Measurements from ENCODE around the gene GLDN. TPM values are rescaled to one million over a fixed set of nuclear protein-coding genes. Genes with fewer than 3 reads are reported as not detected.
A peak's percentile ranks its signal among the peaks of the same experiment; 100 is the strongest.
"Not testable (repeated sequence)": the region's sequence is repeated elsewhere in the genome, so short reads cannot be mapped to it uniquely, and the experiment has no call there.

Gene GLDN
- total RNA-seq, 3 donors from 2014 or later = 0.18 TPM; not detected in 2

DNA sequence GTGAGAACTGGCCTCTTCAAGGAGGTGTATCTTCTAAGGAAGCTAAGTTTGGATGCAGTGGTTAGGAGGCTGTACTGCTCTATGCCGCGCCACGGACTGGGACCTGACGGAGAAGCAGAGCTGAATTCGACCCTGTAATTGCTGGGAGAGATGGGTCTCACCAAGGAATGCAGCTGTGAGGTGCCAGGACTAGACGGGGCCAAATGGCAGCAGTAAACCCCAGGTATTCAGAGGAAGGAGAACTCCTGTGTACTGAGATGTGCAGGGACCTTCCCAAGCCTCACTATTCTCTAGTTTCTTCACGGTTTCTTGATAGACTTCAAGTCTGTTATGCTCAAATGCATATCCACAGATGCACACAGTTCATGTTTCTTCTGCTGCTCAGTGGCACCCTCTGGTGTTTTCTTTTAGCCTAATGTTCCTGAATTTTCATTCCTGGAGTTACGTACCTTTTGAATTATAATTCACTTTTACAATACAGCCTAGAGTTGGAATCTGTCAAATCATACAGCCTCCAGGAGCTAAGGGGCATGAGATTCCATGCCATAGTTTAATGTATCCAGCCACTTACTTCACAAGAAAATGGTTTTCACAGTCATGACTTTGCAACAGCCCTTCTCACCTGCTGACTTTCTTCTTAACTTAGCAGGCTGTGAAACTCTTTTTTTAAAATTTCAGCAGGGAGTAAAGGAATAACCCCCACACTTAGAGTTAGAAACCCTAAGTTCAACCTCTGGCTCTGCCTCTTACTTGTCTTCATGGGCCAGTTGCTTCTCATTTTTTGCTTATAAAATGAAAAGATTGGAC, 61.8 kb downstream of the GLDN start:
- Mint-ChIP-seq H3K9me3 (no peaks in the 10 kb centered on the region), H3K4me3 (no peak overlapping the region), H3K4me1 (ENCODE audit: low read depth) (no peaks in the 10 kb centered on the region), H3K27me3 (ENCODE audit: low read depth) (peaks cover 7% of the 10 kb centered on the region), H3K36me3 (ENCODE audit: insufficient read depth) (no peaks in the 10 kb centered on the region)
- no peak for ATAC-seq
- DNase-seq = no peak

GRCh38 chr15:51403946-51404695, 62.7 kb downstream of the GLDN start:
- Mint-ChIP-seq H3K36me3 (ENCODE audit: insufficient read depth) (no peaks in the 10 kb centered on the region), H3K4me3 (no peak overlapping the region), H3K4me1 (ENCODE audit: low read depth) (no peaks in the 10 kb centered on the region), H3K27me3 (ENCODE audit: low read depth) (peaks cover 7% of the 10 kb centered on the region), H3K9me3 (no peaks in the 10 kb centered on the region)
- ATAC-seq (no peak), DNase-seq (no peak)

GRCh38 chr15:51405693-51406523, 64.5 kb downstream of the GLDN start:
- Mint-ChIP-seq H3K9me3 (no peaks in the 10 kb centered on the region), H3K27me3 (ENCODE audit: low read depth) (peaks cover 10% of the 10 kb centered on the region), H3K4me3 (no peak overlapping the region), H3K36me3 (ENCODE audit: insufficient read depth) (no peaks in the 10 kb centered on the region), H3K4me1 (ENCODE audit: low read depth) (no peaks in the 10 kb centered on the region)
- ATAC-seq (no peak), DNase-seq (no peak)

DNA sequence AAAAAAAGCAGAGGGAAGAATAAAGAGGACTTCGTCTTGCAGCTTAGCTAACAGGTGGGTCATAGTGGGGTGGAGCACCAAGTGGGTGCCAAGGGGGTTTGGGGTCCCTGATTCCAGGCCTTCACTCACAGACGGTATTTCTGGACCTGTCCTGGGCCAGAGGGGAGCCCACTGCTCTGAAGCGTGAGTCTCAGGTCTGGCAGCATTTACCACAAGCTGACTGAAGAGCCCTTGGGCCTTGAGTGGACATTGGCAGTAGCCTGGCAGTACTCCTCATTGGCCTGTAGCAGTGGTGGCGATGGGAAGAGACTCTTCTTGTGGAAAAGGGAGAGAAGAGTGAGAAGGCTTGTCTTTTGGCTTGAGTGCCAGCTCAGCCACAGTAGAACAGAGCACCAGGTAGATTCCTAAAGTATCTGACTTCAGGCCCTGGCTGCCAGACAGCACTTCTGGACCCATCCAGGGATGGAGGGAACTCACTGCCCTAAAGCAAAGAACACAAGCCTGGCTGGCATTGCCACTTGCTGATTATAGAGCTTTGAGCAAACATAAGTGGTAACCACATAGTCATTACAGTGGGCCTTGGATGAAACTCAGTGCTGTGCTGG, 72.9 kb downstream of the GLDN start:
- H3K4me3 Mint-ChIP-seq = no peak overlapping the region
- ATAC-seq = no peak
- no peaks in the 10 kb centered on the region for H3K36me3 Mint-ChIP-seq (ENCODE audit: insufficient read depth)
- H3K4me1 Mint-ChIP-seq (ENCODE audit: low read depth) = no peaks in the 10 kb centered on the region
- peaks cover 3% of the 10 kb centered on the region for H3K27me3 Mint-ChIP-seq (ENCODE audit: low read depth)
- no peak for DNase-seq
- no peaks in the 10 kb centered on the region for H3K9me3 Mint-ChIP-seq

DNA sequence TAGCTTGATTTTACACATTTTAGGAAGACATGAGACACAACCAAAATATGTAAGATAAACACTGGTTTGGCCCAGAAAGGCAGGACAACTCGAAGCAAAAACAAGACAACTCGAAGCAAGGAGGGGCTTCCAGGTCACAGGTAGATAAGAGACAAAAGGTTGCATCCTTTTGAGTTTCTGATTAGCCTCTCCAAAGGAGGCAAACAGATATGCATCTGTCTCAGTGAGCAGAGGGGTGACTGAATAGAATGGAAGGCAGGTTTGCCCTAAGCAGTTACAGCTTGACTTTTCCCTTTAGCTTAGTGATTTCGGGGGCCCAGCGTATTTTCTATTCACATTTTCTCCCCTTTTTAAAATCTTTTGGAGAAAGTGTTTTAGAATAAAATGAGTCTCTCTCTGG, 74.7 kb downstream of the GLDN start:
- Mint-ChIP-seq H3K4me3 (no peak overlapping the region), H3K9me3 (no peaks in the 10 kb centered on the region), H3K36me3 (ENCODE audit: insufficient read depth) (no peaks in the 10 kb centered on the region), H3K4me1 (ENCODE audit: low read depth) (no peaks in the 10 kb centered on the region), H3K27me3 (ENCODE audit: low read depth) (no peaks in the 10 kb centered on the region)
- ATAC-seq (no peak), DNase-seq (no peak)

- not testable (repeated sequence) for H3K4me3 Mint-ChIP-seq; H3K27me3 Mint-ChIP-seq (ENCODE audit: low read depth); H3K36me3 Mint-ChIP-seq (ENCODE audit: insufficient read depth); H3K4me1 Mint-ChIP-seq (ENCODE audit: low read depth); DNase-seq; ATAC-seq; H3K9me3 Mint-ChIP-seq
These were observed 81.6 kb downstream of the GLDN start for GRCh38 chr15:51423040-51423439.

DNA sequence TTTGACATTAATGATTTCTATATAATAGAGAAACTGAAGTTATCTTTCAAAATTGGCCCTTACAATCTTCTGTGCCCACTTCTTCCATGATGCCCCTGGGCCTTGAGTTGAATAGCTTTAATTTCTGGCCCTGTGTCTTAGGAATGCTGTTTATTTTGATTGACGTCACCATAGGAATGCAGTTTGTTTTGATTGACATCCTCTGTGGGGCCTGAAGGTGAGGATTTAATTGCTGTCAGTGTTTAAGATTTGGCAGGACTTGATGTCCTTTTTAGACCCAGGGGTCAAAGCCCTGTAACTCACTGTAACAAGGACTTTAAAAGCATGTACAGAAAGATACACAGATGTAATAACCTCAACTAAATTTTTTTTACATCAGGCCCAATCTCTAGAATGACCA, 83.3 kb downstream of the GLDN start:
- Mint-ChIP-seq H3K4me3 (no peak overlapping the region), H3K4me1 (ENCODE audit: low read depth) (no peaks in the 10 kb centered on the region), H3K36me3 (ENCODE audit: insufficient read depth) (no peaks in the 10 kb centered on the region), H3K27me3 (ENCODE audit: low read depth) (no peaks in the 10 kb centered on the region), H3K9me3 (no peaks in the 10 kb centered on the region)
- no peak for ATAC-seq
- DNase-seq = no peak

DNA sequence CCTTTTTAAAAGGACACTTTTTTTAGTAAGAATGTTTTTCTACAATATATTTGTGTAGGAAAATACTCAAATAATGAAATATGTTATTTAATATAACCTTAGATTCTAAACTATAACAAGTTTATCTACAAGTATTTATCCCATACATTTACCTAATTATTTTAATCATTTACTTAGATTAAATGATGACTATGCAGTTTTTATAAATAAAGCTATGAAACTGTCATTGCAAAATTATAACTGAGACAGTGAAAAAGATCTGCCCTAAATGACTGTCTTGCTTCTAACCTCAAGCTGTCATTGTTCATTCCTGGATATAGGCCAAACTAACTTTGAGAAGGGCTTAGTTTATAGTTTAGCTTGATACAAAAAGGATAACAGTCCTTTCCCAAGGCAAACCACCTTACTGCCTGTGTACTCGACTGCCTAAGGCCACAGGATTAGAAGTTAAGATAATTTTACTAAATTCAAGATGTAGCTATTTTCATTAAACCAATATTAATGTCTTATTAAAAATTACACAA, 84.1 kb downstream of the GLDN start:
- Mint-ChIP-seq H3K27me3 (ENCODE audit: low read depth) (no peaks in the 10 kb centered on the region), H3K9me3 (no peaks in the 10 kb centered on the region), H3K4me1 (ENCODE audit: low read depth) (no peaks in the 10 kb centered on the region), H3K4me3 (no peak overlapping the region), H3K36me3 (ENCODE audit: insufficient read depth) (no peaks in the 10 kb centered on the region)
- ATAC-seq (no peak), DNase-seq (no peak)

DNA sequence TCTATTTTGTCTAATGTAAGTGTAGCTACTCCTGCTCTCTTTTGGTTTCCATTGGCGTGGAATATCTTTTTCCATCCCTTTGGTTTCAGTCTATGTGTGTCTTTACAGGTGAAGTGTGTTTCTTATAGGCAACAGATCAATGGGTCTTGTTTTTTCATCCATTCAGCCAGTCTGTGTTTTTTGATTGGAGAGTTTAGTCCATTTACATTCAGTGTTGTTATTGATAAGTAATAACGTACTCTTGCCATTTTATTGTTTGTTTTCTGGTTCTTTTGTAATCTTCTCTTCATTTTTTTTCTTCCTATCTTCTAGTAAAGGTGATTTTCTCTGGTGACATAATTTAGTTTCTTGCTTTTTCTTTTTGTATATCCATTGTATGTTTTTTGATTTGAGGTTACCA, 97.1 kb downstream of the GLDN start:
- no peaks in the 10 kb centered on the region for H3K4me1 Mint-ChIP-seq (ENCODE audit: low read depth)
- ATAC-seq = no peak
- no peak overlapping the region for H3K4me3 Mint-ChIP-seq
- no peaks in the 10 kb centered on the region for H3K36me3 Mint-ChIP-seq (ENCODE audit: insufficient read depth)
- DNase-seq = no peak
- H3K27me3 Mint-ChIP-seq (ENCODE audit: low read depth) = no peaks in the 10 kb centered on the region
- H3K9me3 Mint-ChIP-seq = peaks cover 3% of the 10 kb centered on the region

DNA sequence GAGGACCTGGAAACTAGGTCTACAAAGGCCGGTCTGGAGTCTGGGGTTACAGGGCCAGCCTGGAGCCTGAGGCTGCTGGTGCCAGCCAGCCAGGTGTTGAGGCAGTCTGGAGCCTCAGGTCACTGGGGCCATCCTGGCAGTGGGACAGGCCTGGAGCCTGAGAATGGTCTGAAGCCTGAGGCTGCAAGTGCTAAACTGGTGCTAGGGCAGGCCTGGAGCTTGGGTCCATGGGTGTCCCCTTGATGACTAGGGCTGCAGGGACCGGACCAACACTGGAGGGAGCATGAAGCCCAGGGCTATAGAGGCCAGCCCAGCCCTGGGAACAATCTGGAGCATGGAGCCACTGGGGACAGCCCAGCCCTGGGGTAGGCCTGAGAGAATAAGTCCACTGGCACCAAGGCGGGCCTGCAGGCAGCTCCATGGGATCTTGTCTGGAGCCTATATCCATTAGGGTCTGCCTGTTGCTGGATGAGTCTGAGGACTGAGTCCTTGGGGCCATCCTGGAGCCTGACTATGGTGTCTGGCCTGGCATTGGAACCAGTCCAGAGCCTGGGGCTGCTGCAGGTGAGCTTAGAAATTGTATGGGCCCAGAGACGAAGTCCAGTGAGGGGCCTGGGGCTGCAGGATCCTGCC, 101.9 kb downstream of the GLDN start:
- H3K4me1 Mint-ChIP-seq (ENCODE audit: low read depth) = no peaks in the 10 kb centered on the region

DNA sequence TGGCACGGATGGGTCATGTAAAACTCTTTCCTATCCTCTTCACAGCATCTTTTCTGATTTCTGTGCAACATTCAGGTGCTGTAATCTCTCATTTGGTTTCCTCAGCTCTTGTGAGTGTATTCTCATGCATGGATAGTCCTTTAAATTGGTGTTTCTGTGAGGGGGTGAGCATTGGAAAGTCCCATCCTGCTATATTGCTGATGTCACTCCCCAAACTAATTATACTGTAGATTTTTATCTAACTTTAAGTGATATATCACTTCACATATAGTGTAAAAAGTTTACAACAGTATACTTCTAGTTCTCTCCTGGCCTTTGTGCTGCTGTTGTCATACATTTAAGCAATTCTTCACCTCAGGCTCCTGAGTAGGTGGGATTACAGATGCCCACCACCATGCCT, 102.7 kb downstream of the GLDN start:
- DNase-seq (no peak), ATAC-seq (no peak)
- Mint-ChIP-seq H3K9me3 (no peaks in the 10 kb centered on the region), H3K4me3 (no peak overlapping the region), H3K27me3 (ENCODE audit: low read depth) (no peaks in the 10 kb centered on the region), H3K36me3 (ENCODE audit: insufficient read depth) (no peaks in the 10 kb centered on the region), H3K4me1 (ENCODE audit: low read depth) (no peaks in the 10 kb centered on the region)

More for the DNA sequence above, 101.9 kb downstream of the GLDN start:
- Mint-ChIP-seq H3K9me3 (no peaks in the 10 kb centered on the region), H3K27me3 (ENCODE audit: low read depth) (no peaks in the 10 kb centered on the region), H3K36me3 (ENCODE audit: insufficient read depth) (no peaks in the 10 kb centered on the region), H3K4me3 (no peak overlapping the region)
- DNase-seq (no peak), ATAC-seq (peak in 1 of 2 donors; percentile 14)

DNA sequence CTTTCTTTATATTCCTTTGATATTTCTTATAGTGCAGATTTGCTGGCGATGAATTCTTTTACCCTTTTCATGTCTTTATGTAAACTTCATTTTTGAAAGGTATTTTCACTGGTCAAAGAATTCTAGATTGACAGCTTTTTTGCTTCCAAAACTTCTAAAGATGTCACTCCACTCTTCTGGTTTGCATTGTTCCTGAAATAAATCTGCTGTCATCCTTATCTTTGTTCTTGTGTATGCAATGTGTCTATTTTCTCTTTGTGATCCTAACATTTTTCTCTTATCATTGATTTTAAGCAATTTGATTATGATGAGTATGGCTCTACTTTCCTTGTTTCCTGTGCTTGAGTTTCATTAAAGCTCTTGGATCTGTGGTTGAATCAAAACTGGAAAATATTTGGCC, 103.4 kb downstream of the GLDN start:
- Mint-ChIP-seq H3K4me1 (ENCODE audit: low read depth) (no peaks in the 10 kb centered on the region), H3K4me3 (no peak overlapping the region), H3K36me3 (ENCODE audit: insufficient read depth) (peaks cover 3% of the 10 kb centered on the region), H3K27me3 (ENCODE audit: low read depth) (no peaks in the 10 kb centered on the region), H3K9me3 (no peaks in the 10 kb centered on the region)
- no peak for ATAC-seq
- DNase-seq = no peak

DNA sequence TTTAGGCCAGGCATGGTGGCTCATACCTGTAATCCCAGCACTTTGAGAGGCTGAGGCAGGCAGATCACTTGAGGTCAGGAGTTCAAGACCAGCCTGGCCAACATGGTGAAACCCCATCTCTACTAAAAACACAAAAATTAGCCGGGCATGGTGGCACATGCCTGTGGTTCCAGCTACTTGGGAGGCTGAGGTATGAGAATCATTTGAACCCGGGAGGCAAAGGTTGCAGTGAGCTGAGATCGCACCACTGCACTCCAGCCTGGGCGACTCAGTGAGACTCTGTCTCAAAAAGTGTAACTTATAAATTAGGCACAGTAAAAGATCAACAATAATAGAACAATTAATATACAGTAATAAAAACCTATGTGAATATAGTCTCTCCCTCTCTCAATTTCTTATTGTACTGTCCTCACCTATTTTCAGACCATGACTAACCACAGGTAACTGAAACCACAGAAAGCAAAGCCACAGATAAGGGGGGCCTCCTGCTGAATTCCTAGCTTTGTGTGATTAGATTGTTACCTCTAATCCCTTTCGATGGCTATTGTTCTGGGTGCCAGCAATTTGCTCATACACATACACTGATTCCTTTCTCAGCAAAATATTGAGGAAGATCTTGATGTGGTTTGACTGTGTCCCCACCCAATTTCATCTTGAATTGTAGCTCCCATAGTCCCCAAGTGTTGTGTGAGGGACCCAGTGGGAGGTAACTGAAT, 104.7 kb downstream of the GLDN start:
- H3K4me1 Mint-ChIP-seq (ENCODE audit: low read depth); H3K4me3 Mint-ChIP-seq; H3K36me3 Mint-ChIP-seq (ENCODE audit: insufficient read depth); H3K27me3 Mint-ChIP-seq (ENCODE audit: low read depth); H3K9me3 Mint-ChIP-seq; DNase-seq; ATAC-seq: not testable (repeated sequence)

All from activated T-cell treated with anti-CD3 and anti-CD28 coated beads, Interleukin-2, amount 50 U/mL, for 4 hours (primary cell).